Gastrocnemius medialis (tissue), 4 donors: ENCODE data around the gene TRIO. TPM values are rescaled to one million over a fixed set of nuclear protein-coding genes. Genes with fewer than 3 reads are reported as not detected.

Experiments
- ATAC-seq, 2 donors: fragments of 150-250 bp; one replicate each; pipeline ENCODE4 v1.9.1; 2016
- DNase-seq, 2 donors: peaks; one replicate each; pipeline ENCODE4 v3.0.0-alpha.2; 2019
- H3K27ac ChIP-seq, 4 donors: fragments of 200-600 bp; sonication (generic); 1 replicate in 1 of 4; 2 replicates in 3 of 4; pipeline ENCODE4 v1.5.1; 2016 to 2018; ENCODE audit warnings: mild to moderate bottlenecking in 2 of 4, moderate library complexity in 1 of 4
- H3K27me3 ChIP-seq, 3 donors: fragments of 200-600 bp; sonication (generic) in 2 of 3; 1 replicate in 1 of 3; 2 replicates in 2 of 3; pipeline versions ENCODE4 v1.5.1 to v1.6.0; 2016 to 2019; ENCODE audit warnings: mild to moderate bottlenecking in 1 of 3, moderate library complexity in 1 of 3
- H3K36me3 ChIP-seq, 2 donors: fragments of 200-600 bp; sonication (generic) in 1 of 2; one replicate each; pipeline ENCODE4 v1.5.1; 2017 to 2018
- H3K4me1 ChIP-seq, 2 donors: fragments of 200-600 bp; sonication (generic) in 1 of 2; one replicate each; pipeline ENCODE4 v1.5.1; 2016 to 2017; ENCODE audit warnings: mild to moderate bottlenecking in 2 of 2
- H3K4me3 ChIP-seq, 4 donors: fragments of 200-600 bp; sonication (generic) in 3 of 4; 1 replicate in 1 of 4; 2 replicates in 3 of 4; pipeline ENCODE4 v1.5.1; 2016 to 2019; ENCODE audit warnings: mild to moderate bottlenecking in 2 of 4
- H3K9me3 ChIP-seq, 3 donors: fragments of 200-600 bp; sonication (generic) in 2 of 3; 1 replicate in 1 of 3; 2 replicates in 2 of 3; pipeline ENCODE4 v1.5.1; 2016 to 2019
- CTCF ChIP-seq, 5 experiments: fragments of 450-650 bp in 3 of 5; fragments of 200-600 bp in 2 of 5; sonication (generic) in 2 of 5; IDR thresholded peaks in 4 of 5; conservative IDR thresholded peaks in 1 of 5; 1 replicate in 4 of 5; 2 replicates in 1 of 5; pipeline ENCODE4 v1.5.1; 2016 to 2019; ENCODE audit warnings: antibody characterized with exemption in 5 of 5, mild to moderate bottlenecking in 3 of 5, moderate library complexity in 3 of 5
- POLR2A ChIP-seq, 2 donors: fragments of 450-650 bp; IDR thresholded peaks; one replicate each; pipeline ENCODE4 v1.6.1; 2017; ENCODE audit warnings: antibody characterized with exemption in 2 of 2, mild to moderate bottlenecking in 2 of 2, moderate library complexity in 2 of 2
- in situ Hi-C, 4 donors: fragments of 200-750 bp; cut with MboI; loops; one replicate each; pipeline versions ENCODE4 v1.15.0 to v1.8.0; 2017; ENCODE audit warnings: low sequenced_read_pairs in 4 of 4
- intact Hi-C: fragments of 100-400 bp; cut with DNase I; formaldehyde crosslinking; loops from one replicate; pipeline ENCODE4 v1.15.1; 2023; ENCODE audit warnings: low total_unique reads
- total RNA-seq, 4 donors: library from RNA; depleted of rRNA; stranded (reverse); fragments of >200 nt; gene quantifications; one replicate each; pipeline versions ENCODE4 v1.1.0 to v1.2.3, GENCODE V29; 2016

The TRIO gene
- total RNA-seq, 4 donors from 2014 or later = 31.5 to 57.5 (median 50.4) TPM

DNA sequence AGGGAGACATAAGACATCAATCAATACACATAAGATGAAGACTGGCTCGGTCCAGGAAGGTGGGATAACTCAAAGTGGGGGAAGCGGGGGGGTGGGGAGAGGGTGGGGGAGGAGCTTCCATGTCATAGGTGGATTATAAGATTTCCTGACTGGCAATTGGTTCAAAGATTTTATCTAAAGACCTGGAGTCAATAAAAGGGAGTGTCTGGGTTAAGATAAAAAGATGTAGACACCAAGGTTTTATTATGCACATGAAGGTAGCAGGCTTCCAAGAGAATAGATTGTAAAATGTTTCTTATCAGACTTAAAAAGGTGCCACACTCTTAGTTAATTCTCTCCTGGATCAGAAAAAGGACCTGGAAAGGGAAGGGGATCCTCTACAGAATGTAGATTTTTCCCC, 412.9 kb downstream of the TRIO start:
- in situ Hi-C loops = no loop called here
- DNase-seq (no peak), ATAC-seq (no peak)
- intact Hi-C loops = no loop called here
- H3K4me3 ChIP-seq = no peak overlapping the region
- no peaks in the 10 kb centered on the region for H3K36me3 ChIP-seq
- no peaks in the 10 kb centered on the region for H3K27me3 ChIP-seq
- TF ChIP-seq CTCF (IDR thresholded peaks at IDR 0.05 in 4 of 5, conservative IDR thresholded peaks at IDR 0.05 in 1 of 5) = no peak
- H3K27ac ChIP-seq = no peak overlapping the region
- no peaks in the 10 kb centered on the region for H3K4me1 ChIP-seq
- no peaks in the 10 kb centered on the region for H3K9me3 ChIP-seq

GRCh38 chr5:14557203-14557770, 414.1 kb downstream of the TRIO start:
- Histone ChIP-seq H3K9me3 (no peaks in the 10 kb centered on the region), H3K27me3 (no peaks in the 10 kb centered on the region), H3K36me3 (no peaks in the 10 kb centered on the region), H3K27ac (no peak overlapping the region), H3K4me1 (no peaks in the 10 kb centered on the region), H3K4me3 (no peak overlapping the region)
- DNase-seq (no peak), ATAC-seq (no peak)
- in situ Hi-C loops (no loop called here), intact Hi-C loops (no loop called here)
- TF ChIP-seq CTCF (IDR thresholded peaks at IDR 0.05 in 4 of 5, conservative IDR thresholded peaks at IDR 0.05 in 1 of 5) = no peak
- TF ChIP-seq POLR2A (IDR thresholded peaks at IDR 0.05) = no peak

DNA sequence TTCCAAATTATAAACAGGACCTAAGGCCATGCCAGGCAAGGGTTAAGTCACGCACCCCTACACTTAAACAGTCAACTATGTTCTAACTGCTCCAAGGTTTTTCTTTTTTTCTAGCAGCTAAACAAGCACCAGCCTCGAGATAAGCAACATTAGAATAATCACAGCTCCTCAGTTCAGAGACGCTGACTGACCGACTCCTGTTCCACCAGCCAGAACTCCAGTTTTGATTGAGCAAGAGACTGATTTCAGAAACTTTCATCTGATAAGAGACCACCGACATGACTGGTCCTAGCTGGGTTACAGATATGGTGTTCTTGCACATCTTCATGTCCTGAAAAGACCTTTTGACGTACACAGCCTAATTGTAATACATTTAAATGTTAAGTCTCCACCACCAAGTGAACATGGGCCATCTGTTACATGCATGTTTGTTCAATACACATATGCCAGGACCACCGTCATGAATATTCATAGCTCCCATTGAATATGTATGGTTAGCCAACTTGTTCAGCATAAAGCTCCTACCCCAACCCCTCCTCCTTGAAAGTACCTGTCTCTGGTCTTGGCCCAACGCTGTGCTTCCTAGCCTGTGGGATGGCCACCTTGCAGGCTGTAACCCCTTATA, 414.8 kb downstream of the TRIO start:
- no peaks in the 10 kb centered on the region for H3K27me3 ChIP-seq

More for the DNA sequence above, 414.8 kb downstream of the TRIO start:
- no peak overlapping the region for H3K27ac ChIP-seq
- H3K4me3 ChIP-seq = no peak overlapping the region
- TF ChIP-seq POLR2A (IDR thresholded peaks at IDR 0.05) (no peak), CTCF (IDR thresholded peaks at IDR 0.05 in 4 of 5, conservative IDR thresholded peaks at IDR 0.05 in 1 of 5) (no peak)
- no peaks in the 10 kb centered on the region for H3K4me1 ChIP-seq
- ATAC-seq (no peak), DNase-seq (no peak)
- no peaks in the 10 kb centered on the region for H3K9me3 ChIP-seq
- intact Hi-C loops = no loop called here
- no peaks in the 10 kb centered on the region for H3K36me3 ChIP-seq
- in situ Hi-C loops = no loop called here

Other genes with a start within 250 kb of the TRIO start
- 1 to 10 TPM in 1 of 4 donors, under 1 TPM in 2, not detected in 1; 0.02 to 1.0 (median 0.03) TPM for gene DNAH5, start 198.7 kb upstream of the TRIO start, total RNA-seq